ENCODE data around the gene MUC13. TPM values are rescaled to one million over a fixed set of nuclear protein-coding genes. Genes with fewer than 3 reads are reported as not detected.

The MUC13 gene
- total and polyA plus RNA-seq, 2 of the 4 experiments (the other 2 are of a cell fraction) = not detected

DNA sequence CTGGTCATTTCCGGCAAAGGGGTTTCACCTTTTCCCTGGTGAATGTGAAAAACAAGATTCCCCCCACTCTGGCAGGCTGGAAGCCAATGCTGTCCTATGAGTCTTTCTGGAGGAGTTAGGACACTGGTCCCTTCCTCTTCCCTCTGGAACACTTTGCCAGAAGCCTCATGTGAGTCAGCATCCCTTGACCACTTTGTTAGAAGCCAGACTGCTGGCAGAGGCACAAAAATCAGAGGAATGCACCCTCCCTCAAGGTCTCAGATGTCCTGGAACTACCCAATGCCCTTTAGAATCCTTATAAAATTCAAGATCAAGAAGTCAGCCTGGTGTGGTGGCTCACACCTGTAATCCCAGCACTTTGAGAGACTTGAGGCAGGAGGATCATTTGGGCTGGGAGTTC is 74.0 kb downstream of the MUC13 start:
- peak overlapping the region; percentile 67 for H3K27ac ChIP-seq (ENCODE audit: insufficient read depth, low read length)
- H3K79me1 ChIP-seq (ENCODE audit: low read depth in 1 of 2, low read length in 2 of 2) = peaks cover 19 to 62% of the 10 kb centered on the region in 2 experiments
- no TSS peak for BruUV-seq (replicated peaks)
- H4K8ac ChIP-seq (ENCODE audit: low read depth in 2 of 2, low read length in 2 of 2) = peak overlapping the region in 1 of 2 experiments; percentile 57; a peak in 1 of 4 replicates
- no CpG with 5 or more reads among the region's 1 CpG for WGBS, 2 experiments (ENCODE audit: extremely low coverage in 2 of 2, insufficient read length in 1 of 2)
- peak overlapping the region; percentile 87 for H2BK5ac ChIP-seq (ENCODE audit: low read depth, low read length, poor library complexity, severe bottlenecking)
- H3K18ac ChIP-seq (ENCODE audit: low read depth, low read length) = peak overlapping the region; percentile 12
- H3K27me3 ChIP-seq (ENCODE audit: control insufficient read depth, insufficient read depth, low read length) = no peaks in the 10 kb centered on the region
- peaks cover 15% of the 10 kb centered on the region for H4K20me1 ChIP-seq (ENCODE audit: insufficient read depth, low read length)
- TF ChIP-seq RAD21 (IDR thresholded peaks at IDR 0.05; ENCODE audit: low read length) (0 out of 2 replicates have a peak, but pooled peaks have one; percentile 20), MAFK (IDR thresholded peaks at IDR 0.05; ENCODE audit: low read depth, low read length) (peak; percentile 64; the same call in 1 of the 2 replicates), NFE2L2 (IDR thresholded peaks at IDR 0.05; ENCODE audit: low read depth, low read length) (peak; percentile 61; the same call in 1 of the 2 replicates), FOS (IDR thresholded peaks at IDR 0.05; ENCODE audit: low read depth, low read length) (peak; percentile 36; the same call in 1 of the 2 replicates)
- TF ChIP-seq, protein P1, sequence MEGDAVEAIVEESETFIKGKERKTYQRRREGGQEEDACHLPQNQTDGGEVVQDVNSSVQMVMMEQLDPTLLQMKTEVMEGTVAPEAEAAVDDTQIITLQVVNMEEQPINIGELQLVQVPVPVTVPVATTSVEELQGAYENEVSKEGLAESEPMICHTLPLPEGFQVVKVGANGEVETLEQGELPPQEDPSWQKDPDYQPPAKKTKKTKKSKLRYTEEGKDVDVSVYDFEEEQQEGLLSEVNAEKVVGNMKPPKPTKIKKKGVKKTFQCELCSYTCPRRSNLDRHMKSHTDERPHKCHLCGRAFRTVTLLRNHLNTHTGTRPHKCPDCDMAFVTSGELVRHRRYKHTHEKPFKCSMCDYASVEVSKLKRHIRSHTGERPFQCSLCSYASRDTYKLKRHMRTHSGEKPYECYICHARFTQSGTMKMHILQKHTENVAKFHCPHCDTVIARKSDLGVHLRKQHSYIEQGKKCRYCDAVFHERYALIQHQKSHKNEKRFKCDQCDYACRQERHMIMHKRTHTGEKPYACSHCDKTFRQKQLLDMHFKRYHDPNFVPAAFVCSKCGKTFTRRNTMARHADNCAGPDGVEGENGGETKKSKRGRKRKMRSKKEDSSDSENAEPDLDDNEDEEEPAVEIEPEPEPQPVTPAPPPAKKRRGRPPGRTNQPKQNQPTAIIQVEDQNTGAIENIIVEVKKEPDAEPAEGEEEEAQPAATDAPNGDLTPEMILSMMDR (conservative IDR thresholded peaks at IDR 0.05; ENCODE audit: low read depth, low read length) = no peak
- TF ChIP-seq, protein P2, sequence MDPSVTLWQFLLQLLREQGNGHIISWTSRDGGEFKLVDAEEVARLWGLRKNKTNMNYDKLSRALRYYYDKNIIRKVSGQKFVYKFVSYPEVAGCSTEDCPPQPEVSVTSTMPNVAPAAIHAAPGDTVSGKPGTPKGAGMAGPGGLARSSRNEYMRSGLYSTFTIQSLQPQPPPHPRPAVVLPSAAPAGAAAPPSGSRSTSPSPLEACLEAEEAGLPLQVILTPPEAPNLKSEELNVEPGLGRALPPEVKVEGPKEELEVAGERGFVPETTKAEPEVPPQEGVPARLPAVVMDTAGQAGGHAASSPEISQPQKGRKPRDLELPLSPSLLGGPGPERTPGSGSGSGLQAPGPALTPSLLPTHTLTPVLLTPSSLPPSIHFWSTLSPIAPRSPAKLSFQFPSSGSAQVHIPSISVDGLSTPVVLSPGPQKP (IDR thresholded peaks at IDR 0.05; ENCODE audit: borderline replicate concordance, low read depth, low read length) = no peak
- POLR2A ChIA-PET (ENCODE audit: unreplicated experiment) = no interaction called here
- H2BK15ac ChIP-seq (ENCODE audit: low read depth, low read length) = peak overlapping the region; percentile 33; the same call in 1 of the 3 replicates
- DNase-seq (peak; percentile 96), ATAC-seq (ENCODE audit: low read depth) (peak; percentile 82)
- peak overlapping the region; percentile 84 for H3K4ac ChIP-seq (ENCODE audit: low read depth, low read length)
- H2AFZ ChIP-seq (replicated peaks; ENCODE audit: low read length, poor library complexity) = no peak overlapping the region
- H3K23ac ChIP-seq (ENCODE audit: low read depth, low read length) = peak overlapping the region; percentile 20; the same call in 1 of the 2 replicates
- no peak overlapping the region for H3K9ac ChIP-seq (ENCODE audit: low read depth, low read length)
- dilution Hi-C loops (cut with HindIII; ENCODE audit: low sequenced_read_pairs, unreplicated experiment) (no loop called here), intact Hi-C loops (cut with micrococcal nuclease) (no loop called here), in situ Hi-C loops (cut with MboI; ENCODE audit: low sequenced_read_pairs) (no loop called here)
- peaks cover 11% of the 10 kb centered on the region for H3K4me1 ChIP-seq (ENCODE audit: control insufficient read depth, insufficient read depth, low read length)
- no peak overlapping the region for H2AK9ac ChIP-seq (replicated peaks; ENCODE audit: low read depth, low read length, poor library complexity)
- H3K36me3 ChIP-seq (ENCODE audit: control insufficient read depth, insufficient read depth, low read length) = peaks cover 2% of the 10 kb centered on the region
- no peak overlapping the region for H4K5ac ChIP-seq (ENCODE audit: low read depth, low read length)
- peak overlapping the region; percentile 81; the same call in 1 of the 2 replicates for H2AK5ac ChIP-seq (ENCODE audit: low read depth, low read length)
- H2BK120ac ChIP-seq (ENCODE audit: low read depth, low read length) = peak overlapping the region; percentile 88
- no peak overlapping the region for H3K4me3 ChIP-seq (ENCODE audit: insufficient read depth, low read depth, low read length)
- peak overlapping the region; percentile 49 for H3K4me2 ChIP-seq (ENCODE audit: low read depth, low read length)
- no peaks in the 10 kb centered on the region for H3K9me3 ChIP-seq (ENCODE audit: control insufficient read depth, insufficient read depth, low read length)
- H3K9me1 ChIP-seq (ENCODE audit: insufficient read depth, low read length) = peaks cover 21% of the 10 kb centered on the region
- H3K56ac ChIP-seq (ENCODE audit: extremely low read depth, insufficient read depth, low read length) = peak overlapping the region; percentile 48; the same call in 1 of the 2 replicates
- peak overlapping the region; percentile 85 for H2BK20ac ChIP-seq (ENCODE audit: low read depth, low read length)
- peak overlapping the region; percentile 19; the same call in 1 of the 2 replicates for H3K14ac ChIP-seq (replicated peaks; ENCODE audit: low read depth, low read length)
- CTCF ChIA-PET = no interaction called here
- H4K91ac ChIP-seq (ENCODE audit: insufficient read depth, low read depth, low read length) = peak overlapping the region; percentile 34
